NCI-H2196 treated with DMSO at 0.1 percent for 48 hours (cell line): ENCODE measurements around the gene CFAP100.

Experiments used
- DNase-seq: peaks from one replicate; lab custom pipeline; 2025; ENCODE audit not compliant: unreplicated experiment; lab: John Stamatoyannopoulos, UW

Gene CFAP100

GRCh38 chr3:126394179-126394976, at the start of gene CFAP100:
Gene CFAP100 (plus strand): TSS chr3:126394909. CDS start chr3:126396001, 1,092 bp downstream.
- peak; percentile 36 for DNase-seq

- DNase-seq = no peak
Observed at GRCh38 chr3:126345231-126345630, 49.5 kb upstream of the CFAP100 start.

DNA sequence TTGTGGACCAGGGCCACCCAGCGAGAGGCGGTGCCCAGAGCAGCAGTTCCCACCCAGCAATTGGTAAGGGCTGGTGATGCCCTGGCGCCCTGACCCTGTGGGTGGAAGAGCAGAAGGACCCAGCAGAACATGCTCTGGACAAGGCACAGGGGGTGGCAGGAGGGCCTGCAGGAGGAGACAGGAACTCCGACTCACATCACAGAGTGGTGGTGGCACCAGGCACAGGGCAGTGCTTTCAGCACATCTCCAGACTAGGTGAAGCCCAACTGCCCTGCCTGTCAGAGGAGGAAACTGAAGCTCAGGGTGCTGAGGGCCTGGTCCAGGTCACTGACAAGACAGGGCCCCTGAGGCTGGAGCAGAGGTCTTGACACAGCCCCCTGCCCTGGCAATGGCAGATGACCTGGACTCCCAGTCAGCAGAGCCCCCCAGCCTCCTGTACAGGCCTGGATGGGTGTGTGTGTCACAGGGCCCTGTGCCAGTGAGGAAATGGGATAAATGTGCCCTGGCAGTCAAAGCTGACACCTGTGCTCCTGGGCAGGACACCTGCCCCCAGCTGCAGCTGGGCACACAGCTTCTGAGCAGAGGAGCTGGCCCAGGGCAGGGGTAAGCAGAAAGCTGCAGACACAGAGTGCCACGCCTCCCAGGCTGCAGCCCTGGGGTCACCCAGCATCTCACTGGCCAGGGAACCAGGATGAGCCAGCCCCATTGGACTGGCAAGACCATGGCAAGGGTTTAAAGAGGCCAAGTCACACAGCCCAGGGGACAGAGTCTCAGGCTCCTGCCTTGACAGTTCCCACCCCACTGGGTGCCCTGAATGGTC, 48.9 kb upstream of the CFAP100 start:
- peak; percentile 40 for DNase-seq

DNA sequence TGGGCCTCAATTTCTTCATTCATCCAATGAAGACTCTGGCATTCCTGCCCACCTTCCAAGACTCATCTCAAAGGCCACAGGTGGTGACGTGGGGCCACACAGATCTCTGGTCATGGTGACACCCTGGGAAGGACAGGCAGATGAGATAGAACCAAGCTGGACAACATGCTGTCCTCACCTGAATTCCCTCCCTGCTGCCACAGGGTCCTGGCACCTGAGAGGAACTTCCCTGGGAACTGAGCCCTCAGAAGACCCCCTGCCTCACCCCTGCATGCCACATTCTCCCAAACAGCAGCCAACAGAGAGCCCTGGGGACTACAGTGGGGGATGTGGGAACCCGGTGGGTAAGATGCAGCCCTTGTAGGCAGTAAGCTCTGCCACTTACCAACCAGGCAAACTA, 48.2 kb upstream of the CFAP100 start:
- DNase-seq = no peak

DNA sequence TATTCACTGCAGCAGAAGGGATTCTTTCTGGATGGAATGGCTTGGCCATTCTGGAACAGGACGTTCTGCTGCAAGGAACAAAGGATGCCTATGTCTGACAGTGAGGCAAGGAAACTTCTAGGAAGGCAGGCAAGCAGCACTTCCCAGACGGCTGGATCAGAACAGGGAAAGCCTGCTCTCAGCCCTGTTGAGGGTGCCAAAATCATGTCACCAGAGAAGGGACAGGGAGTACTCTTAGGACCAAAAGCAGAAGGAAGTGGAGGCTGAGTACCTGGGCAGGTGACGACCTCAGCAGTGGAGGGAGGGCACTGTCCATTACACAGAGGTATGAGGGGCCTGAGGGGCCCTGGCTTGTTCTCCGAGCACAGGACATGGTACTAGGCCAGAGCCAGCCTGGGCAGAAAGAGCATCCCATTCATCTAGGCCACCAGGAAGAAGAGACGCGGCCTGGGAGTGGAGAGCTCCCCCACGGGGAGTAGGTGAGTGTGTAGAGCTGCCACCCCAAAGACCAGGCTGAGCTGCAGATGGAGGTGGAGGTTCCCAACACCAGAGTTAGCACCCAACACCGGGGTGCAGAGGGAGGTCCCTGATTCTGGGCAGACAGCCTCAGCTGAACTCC, 47.1 kb upstream of the CFAP100 start:
- DNase-seq = no peak

DNA sequence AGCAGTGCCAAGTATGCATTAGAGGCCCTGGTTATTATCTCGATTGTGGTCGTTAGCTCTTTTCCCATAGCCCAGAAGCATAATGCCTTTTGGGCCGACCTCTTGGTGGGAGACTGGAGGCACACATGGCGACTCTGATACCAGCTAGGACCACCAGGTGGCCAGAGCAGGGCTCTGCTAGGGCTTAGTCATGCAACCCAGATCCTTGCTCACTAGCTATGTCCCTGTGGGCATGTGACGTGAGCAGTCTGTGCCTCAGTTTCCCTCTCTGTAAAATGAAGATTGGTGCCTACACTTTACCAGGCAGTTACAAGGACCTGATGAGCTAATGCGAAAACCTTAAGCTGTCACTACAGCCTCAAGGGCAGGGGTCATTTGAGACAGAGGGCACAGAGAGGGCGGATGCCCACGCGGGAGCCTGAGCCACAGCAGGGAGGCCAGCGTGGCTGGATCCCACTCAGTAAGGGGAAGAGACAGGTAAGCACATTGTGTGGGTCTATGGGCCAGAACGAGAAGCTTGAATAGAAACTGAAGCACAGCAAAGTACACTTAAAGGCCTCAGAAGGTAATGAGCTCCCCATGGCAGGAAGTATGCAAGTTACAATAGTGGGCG, 46.3 kb upstream of the CFAP100 start:
- no peak for DNase-seq

GRCh38 chr3:126349071-126349470, 45.6 kb upstream of the CFAP100 start:
- no peak for DNase-seq

GRCh38 chr3:126349611-126350501, 44.9 kb upstream of the CFAP100 start:
- DNase-seq = no peak

- DNase-seq = no peak
Observed at GRCh38 chr3:126350502-126351085, 44.1 kb upstream of the CFAP100 start.

DNA sequence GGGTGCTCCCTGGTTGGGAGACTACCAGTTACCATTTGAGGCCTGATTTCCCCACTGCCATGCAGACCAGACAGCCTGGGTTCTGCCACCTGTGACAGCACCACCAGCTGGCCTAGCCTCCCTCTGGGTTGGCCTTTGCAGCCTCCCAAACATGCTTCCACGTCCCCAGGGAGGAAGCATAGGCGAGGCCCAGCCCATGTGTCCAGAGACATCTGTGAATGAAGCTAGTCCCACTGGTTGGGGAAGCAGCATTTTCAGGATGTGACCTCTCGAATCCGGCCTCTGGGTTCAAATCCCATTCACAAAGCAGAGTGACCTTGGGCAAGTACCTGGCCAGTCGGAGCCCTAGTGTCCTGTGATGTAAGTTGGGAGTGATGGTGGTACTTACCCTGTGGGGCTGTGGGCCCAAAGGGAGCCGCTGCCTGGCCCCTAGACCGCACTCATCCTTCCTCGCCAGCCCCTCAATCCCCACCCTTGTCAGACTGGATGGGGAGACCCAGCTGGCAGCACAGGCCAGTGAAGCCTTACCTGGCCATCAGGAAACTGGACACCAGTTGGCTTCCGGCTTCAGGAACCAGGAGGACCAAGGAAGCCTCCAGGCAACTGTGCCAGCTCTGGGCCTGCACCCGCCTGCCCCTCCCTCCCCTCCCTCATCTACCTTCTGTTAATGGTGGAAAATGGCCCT, 43.5 kb upstream of the CFAP100 start:
- no peak for DNase-seq

- no peak for DNase-seq
Observed at GRCh38 chr3:126351771-126352475, 42.8 kb upstream of the CFAP100 start.

- no peak for DNase-seq
Observed at GRCh38 chr3:126352476-126353454, 41.9 kb upstream of the CFAP100 start.

GRCh38 chr3:126353694-126354321, 40.9 kb upstream of the CFAP100 start:
- DNase-seq = no peak

DNA sequence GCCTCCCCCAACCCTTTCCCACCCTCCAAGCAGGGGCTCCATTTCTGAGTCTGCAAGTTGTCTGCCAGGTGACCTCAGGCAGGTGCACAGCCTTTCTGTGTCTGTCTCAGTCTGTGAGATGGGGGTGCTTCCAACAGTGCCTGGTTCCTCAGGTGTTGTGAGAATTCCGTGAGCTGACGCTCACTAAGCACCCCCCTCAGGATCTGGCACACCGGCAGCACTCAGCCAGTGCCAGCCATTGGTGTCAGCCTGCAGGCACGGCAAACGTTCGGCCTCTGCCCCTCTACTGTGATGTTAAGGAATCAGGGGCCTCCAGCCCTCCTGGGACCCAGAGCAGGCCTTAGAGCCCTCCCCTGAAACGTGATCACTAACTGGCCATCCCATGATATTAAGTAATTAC, 39.9 kb upstream of the CFAP100 start:
- no peak for DNase-seq

DNA sequence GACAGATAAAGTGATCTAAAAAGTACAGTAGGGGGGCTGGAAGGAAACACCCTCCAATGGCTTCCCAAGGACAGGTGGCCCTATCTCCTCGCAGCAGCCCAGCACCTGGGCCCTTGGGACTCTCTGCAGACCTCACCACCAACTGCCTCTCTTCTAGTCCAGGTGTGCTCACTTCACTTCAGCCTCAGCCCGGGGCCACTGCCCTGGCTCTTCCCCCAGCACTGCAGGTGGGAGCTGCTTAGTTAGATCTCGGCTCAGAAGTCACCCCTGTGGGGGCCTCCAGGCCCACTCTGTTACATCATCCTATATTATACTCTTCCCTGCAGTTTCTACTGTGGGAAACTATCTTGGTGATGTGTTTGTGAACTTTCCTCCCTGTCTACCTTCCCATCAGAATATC, 39.5 kb upstream of the CFAP100 start:
- DNase-seq = no peak

GRCh38 chr3:126355777-126356372, 38.8 kb upstream of the CFAP100 start:
- DNase-seq = peak; percentile 97
